Astrocyte (in vitro differentiated cells and primary cell): ENCODE results near the gene USP22. TPM values are rescaled to one million over a fixed set of nuclear protein-coding genes. Genes with fewer than 3 reads are reported as not detected.

Source experiments
- DNase-seq: peaks from one replicate; pipeline ENCODE4 v3.0.0-alpha.2; 2010; ENCODE audit warnings: low read depth
- FAIRE-seq: peaks from 2 replicates; lab custom pipeline; 2011; peaks lifted over from hg19 to GRCh38; lab: Jason Lieb, UNC
- H2AFZ ChIP-seq: 2 replicates; pipeline ENCODE4 v1.6.0; 2012; ENCODE audit warnings: low read depth, low read length, inconsistent platforms
- H3K27ac ChIP-seq: 2 replicates; pipeline ENCODE4 v1.5.1; 2011; ENCODE audit warnings: low read depth, low read length, inconsistent platforms
- H3K27me3 ChIP-seq: 2 replicates; pipeline ENCODE4 v1.6.0; 2011; ENCODE audit warnings: low read length, inconsistent platforms; ENCODE audit not compliant: insufficient read depth
- H3K36me3 ChIP-seq: 2 replicates; pipeline ENCODE4 v1.5.1; 2011; ENCODE audit warnings: low read length, inconsistent platforms; ENCODE audit not compliant: insufficient read depth
- H3K4me1 ChIP-seq: 2 replicates; pipeline ENCODE4 v1.5.1; 2011; ENCODE audit warnings: low read length, inconsistent platforms; ENCODE audit not compliant: insufficient read depth
- H3K4me2 ChIP-seq: 2 replicates; pipeline ENCODE4 v1.6.0; 2012; ENCODE audit warnings: low read length, inconsistent platforms
- H3K4me3 ChIP-seq: 2 replicates; pipeline ENCODE4 v1.5.1; 2011; ENCODE audit warnings: low read depth, mild to moderate bottlenecking, low read length, inconsistent platforms; ENCODE audit not compliant: insufficient read depth
- H3K79me2 ChIP-seq: 2 replicates; pipeline ENCODE4 v1.6.0; 2012; ENCODE audit warnings: mild to moderate bottlenecking, low read length, inconsistent platforms; ENCODE audit not compliant: insufficient read depth
- H3K9ac ChIP-seq: 2 replicates; pipeline ENCODE4 v1.6.0; 2012; ENCODE audit warnings: mild to moderate bottlenecking, low read length, inconsistent platforms
- H3K9me3 ChIP-seq: 2 replicates; pipeline ENCODE4 v1.5.1; 2012; ENCODE audit warnings: low read depth, mild to moderate bottlenecking, low read length, inconsistent platforms; ENCODE audit not compliant: insufficient read depth
- H4K20me1 ChIP-seq: 2 replicates; pipeline ENCODE4 v1.6.0; 2012; ENCODE audit warnings: low read length, inconsistent platforms; ENCODE audit not compliant: insufficient read depth
- H3K27ac Mint-ChIP-seq: one replicate; pipeline ENCODE4 v1.8.0; 2021; ENCODE audit warnings: mild to moderate bottlenecking, mixed read lengths; ENCODE audit not compliant: unreplicated experiment
- H3K27me3 Mint-ChIP-seq: one replicate; pipeline ENCODE4 v1.8.0; 2021; ENCODE audit warnings: low read depth, mixed read lengths; ENCODE audit not compliant: unreplicated experiment
- H3K36me3 Mint-ChIP-seq: one replicate; pipeline ENCODE4 v1.8.0; 2021; ENCODE audit warnings: low read depth, mixed read lengths; ENCODE audit not compliant: unreplicated experiment
- H3K4me1 Mint-ChIP-seq: one replicate; pipeline ENCODE4 v1.8.0; 2021; ENCODE audit warnings: low read depth, mixed read lengths; ENCODE audit not compliant: unreplicated experiment
- H3K4me3 Mint-ChIP-seq: one replicate; pipeline ENCODE4 v1.8.0; 2021; ENCODE audit warnings: mild to moderate bottlenecking, moderate library complexity, mixed read lengths; ENCODE audit not compliant: unreplicated experiment
- H3K9me3 Mint-ChIP-seq: one replicate; pipeline ENCODE4 v1.8.0; 2021; ENCODE audit warnings: mild to moderate bottlenecking, mixed read lengths; ENCODE audit not compliant: unreplicated experiment
- CTCF ChIP-seq: IDR thresholded peaks from 2 replicates; pipeline ENCODE4 v1.5.1; 2011; ENCODE audit warnings: low read depth, mild to moderate bottlenecking, inconsistent platforms, low read length, moderate library complexity; ENCODE audit not compliant: insufficient read depth
- EZH2 ChIP-seq: IDR thresholded peaks from 2 replicates; pipeline ENCODE4 v1.6.1; 2012; ENCODE audit warnings: mild to moderate bottlenecking, low read length, inconsistent platforms; ENCODE audit not compliant: insufficient read depth
- total RNA-seq: library from RNA; stranded (reverse); gene quantifications from 2 replicates; pipeline ENCODE4 v1.2.1, GENCODE V29; 2021

The USP22 gene
- total RNA-seq, 1 donor from 2014 or later, result 266 TPM

DNA sequence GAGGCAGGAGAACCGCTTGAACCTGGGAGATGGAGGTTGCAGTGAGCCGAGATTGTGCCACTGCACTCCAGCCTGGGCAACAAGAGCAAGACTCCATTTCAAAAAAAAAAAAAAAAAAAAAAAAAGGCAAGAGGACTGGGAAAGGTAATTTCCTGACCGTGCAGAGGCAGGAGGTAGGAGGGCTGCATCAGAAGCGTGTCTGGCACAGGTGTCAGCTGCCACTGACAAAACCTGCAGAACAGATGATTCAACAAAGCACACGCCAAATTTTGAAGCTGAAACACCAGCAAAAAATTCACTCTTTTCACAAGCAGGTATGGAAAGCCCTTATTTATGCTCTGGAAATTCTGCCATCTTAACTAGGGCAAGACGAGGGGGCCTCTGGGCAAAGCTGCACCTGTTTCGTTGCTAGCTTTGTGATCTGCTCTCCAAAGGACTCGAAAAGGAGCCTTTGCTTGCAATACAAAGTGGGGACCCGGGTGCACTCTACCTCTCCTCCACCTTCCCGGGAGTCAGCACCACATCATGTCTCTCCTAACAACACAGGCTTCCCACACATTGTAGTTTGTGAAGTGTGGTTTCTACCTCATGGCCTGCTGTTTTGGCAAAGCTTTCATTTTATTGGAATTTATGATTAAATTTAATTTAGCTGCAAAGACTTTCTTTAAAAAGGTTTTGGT lies 33.7 kb downstream of the USP22 start:
- H3K27me3 Mint-ChIP-seq, result no peaks in the 10 kb centered on the region
- H3K27ac Mint-ChIP-seq, result no peak overlapping the region
- H2AFZ ChIP-seq, result no peak overlapping the region
- no peaks in the 10 kb centered on the region for H3K9me3 ChIP-seq
- no peak for FAIRE-seq
- H3K79me2 ChIP-seq, result peaks cover 92% of the 10 kb centered on the region
- peaks cover 2% of the 10 kb centered on the region for H3K4me1 Mint-ChIP-seq
- peaks cover 97% of the 10 kb centered on the region for H4K20me1 ChIP-seq
- H3K9ac ChIP-seq, result no peak overlapping the region
- peaks cover 81% of the 10 kb centered on the region for H3K36me3 ChIP-seq
- no peaks in the 10 kb centered on the region for H3K9me3 Mint-ChIP-seq
- H3K27ac ChIP-seq, result no peak overlapping the region
- no peak for DNase-seq
- no peak overlapping the region for H3K4me2 ChIP-seq
- H3K36me3 Mint-ChIP-seq, result peaks cover 44% of the 10 kb centered on the region
- H3K4me1 ChIP-seq, result peaks cover 5% of the 10 kb centered on the region
- no peaks in the 10 kb centered on the region for H3K27me3 ChIP-seq
- no peak overlapping the region for H3K4me3 ChIP-seq
- TF ChIP-seq CTCF, result no peak
- no peak for TF ChIP-seq EZH2
- no peak overlapping the region for H3K4me3 Mint-ChIP-seq

DNA sequence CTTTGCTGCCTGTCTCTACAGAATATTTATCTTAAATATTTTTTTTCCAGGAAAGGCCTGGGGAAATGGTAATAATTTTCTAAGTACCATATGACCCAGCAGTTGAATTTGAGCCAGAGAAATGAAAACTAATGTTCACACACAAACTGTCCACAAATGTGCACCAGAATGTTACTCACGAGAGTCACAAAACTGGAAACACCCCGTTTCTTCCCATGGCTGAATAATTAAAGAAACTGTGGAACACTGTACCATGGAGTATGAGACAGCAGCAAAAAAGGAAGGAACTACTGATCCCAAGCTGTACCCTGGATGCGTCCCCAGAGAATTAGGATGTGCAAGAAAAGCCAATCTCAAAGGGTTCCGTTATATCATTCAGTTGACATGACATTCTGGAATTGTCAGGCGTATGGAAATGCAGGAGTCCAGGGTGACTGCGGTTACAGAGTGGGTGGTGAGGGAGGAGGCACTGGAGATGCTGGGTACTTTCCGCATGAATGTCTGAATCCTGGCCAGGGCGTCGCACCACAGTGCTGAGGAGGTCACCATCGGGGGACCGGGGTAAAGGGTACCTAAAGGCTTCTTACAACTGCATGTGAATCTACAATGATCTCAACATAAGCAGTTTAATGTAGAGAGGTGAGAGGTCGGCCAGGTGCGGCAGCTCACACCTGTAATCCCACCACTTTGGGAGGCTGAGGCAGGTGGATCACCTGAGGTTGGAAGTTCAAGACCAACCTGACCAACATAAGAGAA lies 34.5 kb downstream of the USP22 start:
- FAIRE-seq (no peak), DNase-seq (no peak)
- Histone ChIP-seq H3K9me3 (no peaks in the 10 kb centered on the region), H3K79me2 (peaks cover 94% of the 10 kb centered on the region), H3K9ac (no peak overlapping the region), H3K4me1 (peaks cover 3% of the 10 kb centered on the region), H2AFZ (no peak overlapping the region), H4K20me1 (peaks cover 96% of the 10 kb centered on the region), H3K4me2 (no peak overlapping the region), H3K36me3 (peaks cover 86% of the 10 kb centered on the region), H3K27ac (no peak overlapping the region), H3K27me3 (no peaks in the 10 kb centered on the region), H3K4me3 (no peak overlapping the region)
- Mint-ChIP-seq H3K9me3 (no peaks in the 10 kb centered on the region), H3K4me1 (peaks cover 2% of the 10 kb centered on the region), H3K4me3 (no peak overlapping the region), H3K27ac (peak overlapping the region; percentile 29), H3K36me3 (peaks cover 48% of the 10 kb centered on the region), H3K27me3 (no peaks in the 10 kb centered on the region)
- TF ChIP-seq CTCF (no peak), EZH2 (no peak)
